Limb (tissue), 2 donors: ENCODE data around the gene DIS3L2.

Experiments used
- DNase-seq, 2 donors: peaks; one replicate each; pipeline ENCODE4 v3.0.0-alpha.2; 2016; ENCODE audit errors: extremely low spot score in 2 of 2

DIS3L2 gene

DNA sequence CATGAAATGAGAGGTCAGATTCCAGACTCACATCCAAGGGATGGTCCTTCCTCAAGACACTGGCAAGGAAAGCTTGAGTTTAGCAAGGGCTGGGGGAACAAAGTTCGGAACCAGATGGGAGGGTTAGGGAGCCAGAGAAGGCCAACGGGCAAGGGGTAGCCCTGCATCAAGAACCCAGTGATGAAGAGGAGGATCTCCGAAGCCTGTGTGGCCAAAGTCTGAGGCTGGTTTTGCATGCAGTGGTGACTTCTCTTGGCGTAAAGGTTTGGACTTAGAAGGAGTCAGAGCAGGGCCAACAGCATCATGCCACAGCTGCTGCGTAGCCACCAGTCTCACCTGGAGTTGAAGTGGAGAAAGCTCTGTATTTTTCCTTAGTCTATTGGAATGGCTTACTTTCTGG lies 293.5 kb downstream of the DIS3L2 start:
- no peak for DNase-seq

DNA sequence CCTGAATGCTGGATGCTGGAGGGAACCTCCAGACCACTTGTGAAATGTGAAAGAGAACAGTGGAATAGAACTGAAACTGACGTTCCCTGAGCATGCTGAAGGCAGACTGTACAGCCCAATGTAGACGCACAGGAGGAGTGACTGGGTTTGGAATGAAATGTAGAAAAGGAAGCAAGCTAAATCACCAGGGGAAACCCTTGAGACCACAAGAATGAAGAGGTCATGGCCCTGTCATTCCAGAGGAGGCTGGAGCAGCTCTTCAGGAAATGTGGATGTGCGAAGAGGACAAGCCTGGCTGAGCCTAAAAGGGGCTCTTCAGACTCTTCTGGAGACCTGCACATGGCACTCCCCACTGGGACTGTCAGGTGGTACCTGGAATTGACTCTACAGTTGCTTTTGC lies 298.6 kb downstream of the DIS3L2 start:
- no peak for DNase-seq

DNA sequence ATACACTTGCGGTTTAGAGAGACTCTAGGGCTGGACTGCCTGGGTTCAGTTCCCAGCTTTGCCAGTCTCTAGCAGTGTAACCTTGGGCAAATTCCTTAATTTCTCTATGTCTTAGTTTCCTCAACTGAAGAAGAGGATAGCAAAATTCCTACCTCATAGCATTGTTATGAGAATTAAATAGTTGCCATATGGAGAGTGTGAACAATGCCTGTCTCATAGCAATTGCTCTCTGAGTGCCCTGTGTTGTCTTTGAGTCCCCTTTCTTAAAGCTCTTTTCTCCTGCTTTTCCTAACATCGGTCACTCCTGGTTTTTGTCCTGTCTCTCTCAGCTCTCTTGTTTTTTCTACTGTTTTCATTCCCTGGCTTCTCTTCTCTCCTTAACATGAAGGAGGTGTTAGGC lies 300.3 kb downstream of the DIS3L2 start:
- DNase-seq = no peak

DNA sequence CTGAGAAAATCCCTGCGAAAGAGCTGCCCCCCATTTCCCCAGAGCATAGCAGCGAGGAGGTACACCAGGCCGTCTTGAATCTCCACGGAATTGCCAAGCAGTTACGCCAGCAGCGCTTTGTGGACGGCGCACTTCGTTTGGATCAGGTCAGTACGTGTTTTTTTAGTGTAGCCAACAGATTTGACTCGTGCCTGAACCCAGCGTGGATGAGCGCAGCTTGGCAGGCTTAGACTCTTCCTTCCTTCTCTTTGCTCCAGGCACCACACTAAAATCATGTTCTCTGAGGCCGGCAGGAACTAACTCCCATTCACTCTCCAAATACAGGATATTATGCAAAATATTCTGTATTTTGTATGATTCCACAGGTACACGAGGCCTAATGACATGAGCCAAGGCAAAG lies 301.8 kb downstream of the DIS3L2 start:
- DNase-seq = no peak

DNA sequence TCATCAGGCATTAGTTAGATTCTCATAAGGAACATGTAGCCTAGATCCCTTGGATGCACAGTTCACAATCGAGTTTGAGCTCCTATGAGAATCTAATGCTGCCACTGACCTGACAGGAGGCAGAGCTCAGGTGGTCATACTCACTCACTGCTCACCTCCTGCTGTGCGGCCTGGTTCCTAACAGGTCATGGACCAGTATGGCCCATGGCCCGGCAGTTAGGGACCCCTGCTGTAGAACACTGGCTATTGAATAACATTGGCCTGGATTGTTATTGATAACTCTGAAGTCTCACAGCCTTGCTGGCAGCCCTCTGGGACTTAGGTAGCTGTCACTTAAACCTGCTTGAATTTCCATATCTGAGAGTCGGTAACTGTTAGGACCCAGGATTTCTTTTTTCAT lies 302.6 kb downstream of the DIS3L2 start:
- DNase-seq = no peak

DNA sequence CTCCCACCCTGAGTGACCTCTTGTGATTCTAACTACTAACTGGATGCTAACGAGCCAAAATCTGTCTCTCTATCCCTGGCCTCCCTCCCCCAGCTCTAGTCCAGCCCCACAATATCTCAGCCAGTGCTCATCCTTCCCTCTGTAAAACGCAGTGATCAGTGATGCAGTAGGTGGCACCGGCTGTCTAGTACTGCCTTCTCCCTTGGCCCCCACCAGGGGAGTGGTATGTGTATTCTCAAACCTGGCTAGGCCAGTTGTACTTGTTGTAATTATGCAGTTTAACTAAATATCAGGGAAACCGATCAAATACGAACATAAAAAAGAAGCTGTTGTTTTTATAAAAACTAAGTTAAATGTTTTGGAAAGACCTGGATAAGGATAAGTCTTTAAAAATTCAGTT lies 303.8 kb downstream of the DIS3L2 start:
- no peak for DNase-seq

DNA sequence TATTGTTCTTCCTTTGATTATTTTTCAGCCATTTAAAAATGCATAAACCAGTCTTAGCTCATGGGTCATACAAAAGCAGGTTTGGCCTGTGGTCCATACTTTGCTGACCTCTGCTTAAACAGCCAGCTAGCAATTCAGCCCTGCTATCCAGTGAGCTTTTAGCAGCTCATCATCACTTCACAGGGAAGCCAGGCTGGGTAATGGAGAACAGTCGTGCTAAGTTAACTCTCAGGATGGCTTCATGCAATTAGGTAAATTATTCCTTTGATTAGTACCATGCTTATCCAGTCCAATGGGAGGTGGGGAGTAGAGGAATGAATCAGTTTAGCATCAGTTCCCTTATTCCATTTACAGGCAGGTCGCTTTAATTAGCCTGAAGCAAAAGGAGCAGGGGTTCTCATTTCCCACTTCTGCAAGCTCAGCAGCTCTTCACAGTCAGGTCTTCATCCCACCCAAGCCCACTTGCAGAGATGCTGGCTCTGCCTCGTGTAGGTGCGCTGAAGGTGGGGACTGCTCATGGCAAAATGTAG lies 307.2 kb downstream of the DIS3L2 start:
- no peak for DNase-seq

DNA sequence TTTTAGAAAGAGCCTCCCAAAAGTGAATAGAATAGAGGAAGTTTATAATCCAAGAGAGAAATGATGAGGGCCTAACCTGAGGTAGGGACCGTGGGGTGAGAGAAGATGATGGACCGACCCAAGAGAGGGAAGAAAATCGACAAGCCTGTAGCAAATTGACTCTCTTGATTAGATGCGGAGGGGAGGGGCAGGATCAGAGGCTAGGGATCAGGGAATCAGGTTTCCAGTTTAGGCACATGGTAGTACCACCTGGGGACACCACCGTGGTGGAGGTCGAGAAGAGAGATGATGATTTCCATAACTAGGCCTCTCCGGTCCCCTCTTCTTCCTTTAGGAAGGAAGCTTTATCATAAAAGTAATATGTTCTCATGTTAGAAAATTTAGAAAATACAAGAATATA lies 308.4 kb downstream of the DIS3L2 start:
- no peak for DNase-seq

DNA sequence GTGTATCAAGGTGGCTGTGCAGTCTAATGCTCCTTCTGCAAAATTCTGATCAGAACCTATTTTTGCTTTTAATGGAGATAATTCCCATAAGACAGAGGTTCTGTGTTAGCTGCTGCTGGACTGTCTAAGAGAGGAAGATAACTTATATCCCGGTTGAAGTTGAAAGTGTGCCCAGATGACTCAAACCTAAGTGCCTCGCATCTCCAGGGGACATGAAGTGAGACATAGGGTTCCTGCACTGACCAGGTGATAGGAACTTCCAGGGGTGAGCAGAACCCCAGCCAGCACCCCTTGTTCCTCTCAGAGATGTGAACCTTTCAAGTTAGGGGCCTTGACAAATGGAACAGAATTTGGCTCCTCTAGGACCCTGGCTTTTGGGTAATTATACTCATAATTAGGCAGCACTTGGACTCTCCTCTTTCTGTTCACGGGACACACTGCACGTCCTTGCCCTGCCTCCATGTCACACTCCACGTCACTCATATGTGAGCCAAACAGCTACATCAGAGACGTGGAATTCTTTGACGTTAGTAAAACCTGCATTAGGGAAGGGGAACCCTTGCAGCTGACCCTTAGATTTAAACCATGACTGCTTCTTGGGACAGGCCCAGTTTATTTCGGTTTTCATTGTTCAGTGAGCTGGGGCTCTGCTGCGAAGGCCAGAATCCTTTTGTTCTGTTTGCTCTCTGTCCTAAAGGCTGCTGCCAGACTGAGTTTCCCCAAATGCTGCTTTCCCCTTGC lies 312.6 kb downstream of the DIS3L2 start:
- no peak for DNase-seq

DNA sequence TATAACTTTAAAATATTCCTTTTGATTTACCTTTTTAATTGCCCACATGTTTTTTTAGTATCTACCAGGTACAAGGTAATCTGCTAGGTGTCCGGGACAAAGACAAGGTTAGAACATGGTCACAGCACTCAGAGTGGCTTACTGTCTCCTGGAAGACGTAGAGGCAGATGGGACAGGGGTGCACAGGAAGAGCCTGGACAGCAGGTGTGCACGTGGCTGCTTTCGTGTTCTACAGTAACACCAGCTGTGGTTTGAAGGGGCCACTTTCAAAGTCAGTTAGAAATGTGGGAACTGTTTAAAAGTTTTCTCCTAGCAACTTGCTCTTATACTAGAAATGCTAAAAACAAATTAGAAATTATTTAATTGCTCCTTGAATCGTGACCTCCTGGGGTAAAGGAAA lies 314.2 kb downstream of the DIS3L2 start:
- no peak for DNase-seq

DNA sequence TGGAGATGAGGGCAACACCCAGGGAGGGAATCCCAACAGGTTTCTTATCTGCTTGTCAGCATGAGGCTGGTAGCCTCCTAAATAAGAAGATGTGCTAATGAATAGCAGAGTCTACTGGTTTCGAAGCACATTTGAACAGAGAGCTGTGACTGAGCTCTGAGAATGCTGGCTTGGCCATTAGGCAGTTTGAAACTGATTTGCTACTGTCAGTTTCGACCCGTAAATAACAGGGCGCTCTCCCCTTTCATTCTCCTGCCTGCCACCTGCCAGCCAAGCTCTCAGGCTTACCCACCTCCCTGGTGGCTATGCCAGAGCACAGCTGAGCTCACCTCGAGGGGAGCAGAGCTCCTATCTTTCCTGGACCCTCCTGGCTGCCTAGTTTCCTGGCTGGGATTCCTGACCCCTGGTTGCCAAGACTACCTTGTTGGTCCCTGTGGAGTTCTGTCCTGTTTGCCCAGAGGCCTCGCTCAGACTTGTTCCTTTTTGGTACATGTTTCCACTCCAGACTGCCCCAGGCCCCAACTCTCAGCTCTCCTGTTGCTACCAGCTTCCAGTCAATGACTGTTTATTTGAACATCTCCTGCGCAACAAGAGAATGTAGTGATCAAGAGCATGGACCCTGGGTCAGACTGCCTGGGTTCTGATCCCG lies 314.7 kb downstream of the DIS3L2 start:
- no peak for DNase-seq

DNA sequence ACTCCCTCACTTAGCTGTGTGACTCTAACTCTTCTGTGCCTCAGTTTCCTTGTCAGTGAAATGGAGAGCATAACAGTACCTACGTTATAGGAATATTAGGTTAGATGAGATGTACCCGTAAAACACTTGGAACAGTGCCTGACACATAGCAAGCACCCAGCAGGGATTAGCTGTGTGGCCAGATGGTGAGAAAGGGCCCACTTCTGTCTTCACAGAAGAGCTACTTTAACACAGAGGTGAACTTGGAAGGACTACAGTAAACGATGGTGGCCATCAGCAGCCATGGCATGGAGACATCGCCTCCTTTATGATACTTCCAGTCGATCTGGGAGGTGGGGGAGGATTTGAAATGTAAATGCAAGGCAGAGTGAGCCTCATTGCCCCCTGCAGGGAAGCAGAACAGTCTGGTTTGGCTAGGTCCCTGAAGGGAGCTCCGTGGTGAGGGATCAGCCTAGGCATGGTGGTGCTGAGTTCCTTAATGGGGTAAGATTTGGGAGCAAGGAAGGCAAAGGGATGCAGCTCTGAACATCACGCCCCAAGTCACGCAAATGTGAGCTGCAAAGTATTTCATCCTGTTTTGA lies 315.3 kb downstream of the DIS3L2 start:
- no peak for DNase-seq

DNA sequence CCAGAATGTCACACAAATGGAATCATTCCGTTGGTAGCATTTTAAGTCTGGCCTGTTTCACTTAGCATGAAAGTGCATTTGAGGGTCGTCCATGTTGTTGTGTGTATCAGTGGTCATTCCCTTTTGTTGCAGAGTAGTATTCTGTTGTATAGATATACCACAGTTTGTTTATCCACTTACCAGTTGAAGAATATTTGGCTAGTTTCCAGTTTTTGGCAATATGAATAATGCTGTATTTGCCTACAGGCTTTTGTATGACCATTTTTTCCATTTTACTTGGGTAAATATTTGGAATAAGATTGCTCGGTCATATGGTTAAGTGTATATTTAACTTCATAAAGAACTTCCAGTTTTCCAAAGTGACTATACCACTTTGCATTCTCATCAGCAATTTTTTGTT lies 317.0 kb downstream of the DIS3L2 start:
- DNase-seq = no peak

DNA sequence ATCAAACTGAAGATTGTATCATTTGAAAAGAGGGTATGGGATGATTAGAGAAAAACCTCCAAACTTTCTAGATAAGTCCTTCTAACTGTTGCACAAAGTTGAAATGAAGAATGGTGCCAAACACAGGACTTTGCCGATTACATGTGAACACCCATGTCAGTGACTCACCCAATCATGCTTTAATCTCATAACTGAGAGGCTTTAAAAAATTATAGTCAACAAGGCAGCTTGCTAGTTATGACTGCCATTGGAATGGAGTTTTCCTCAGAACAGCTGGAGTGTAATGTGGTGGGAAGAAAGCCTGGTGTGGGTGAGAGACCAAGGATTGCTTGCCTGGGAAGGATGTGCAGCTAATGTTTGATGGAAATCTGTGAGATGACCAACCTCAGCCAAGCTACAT lies 318.8 kb downstream of the DIS3L2 start:
- no peak for DNase-seq

DNA sequence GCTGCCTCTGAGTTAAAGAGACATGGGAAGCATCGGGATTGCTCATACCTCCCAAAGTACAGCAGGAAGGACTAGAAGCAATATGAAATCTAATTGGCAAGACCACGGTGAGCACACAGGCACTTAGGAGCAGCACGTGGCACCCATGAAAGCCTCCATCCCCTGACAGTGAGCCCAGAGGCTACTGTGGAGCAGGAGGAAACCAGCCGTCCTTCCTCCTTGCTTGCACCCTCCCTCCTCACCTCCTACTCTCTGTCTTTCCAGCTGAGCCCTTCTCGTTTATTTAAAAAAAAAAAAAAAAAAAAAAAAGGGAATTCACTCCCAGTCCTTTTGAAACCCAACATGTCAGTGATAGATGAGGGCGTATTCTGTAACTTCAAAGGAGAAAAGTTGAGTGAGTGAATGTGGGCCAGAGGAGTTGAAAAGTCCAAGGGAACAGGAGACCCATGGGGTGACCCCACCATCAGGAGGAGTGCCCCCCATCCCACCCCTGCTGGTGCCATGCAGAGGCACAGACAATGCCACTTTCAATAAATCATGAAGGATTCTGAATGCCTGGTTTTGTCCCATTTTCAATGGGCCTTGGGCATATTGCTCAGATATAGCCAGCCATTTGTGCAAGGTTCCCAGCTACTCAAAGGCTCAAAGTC lies 320.5 kb downstream of the DIS3L2 start:
- DNase-seq = no peak

DNA sequence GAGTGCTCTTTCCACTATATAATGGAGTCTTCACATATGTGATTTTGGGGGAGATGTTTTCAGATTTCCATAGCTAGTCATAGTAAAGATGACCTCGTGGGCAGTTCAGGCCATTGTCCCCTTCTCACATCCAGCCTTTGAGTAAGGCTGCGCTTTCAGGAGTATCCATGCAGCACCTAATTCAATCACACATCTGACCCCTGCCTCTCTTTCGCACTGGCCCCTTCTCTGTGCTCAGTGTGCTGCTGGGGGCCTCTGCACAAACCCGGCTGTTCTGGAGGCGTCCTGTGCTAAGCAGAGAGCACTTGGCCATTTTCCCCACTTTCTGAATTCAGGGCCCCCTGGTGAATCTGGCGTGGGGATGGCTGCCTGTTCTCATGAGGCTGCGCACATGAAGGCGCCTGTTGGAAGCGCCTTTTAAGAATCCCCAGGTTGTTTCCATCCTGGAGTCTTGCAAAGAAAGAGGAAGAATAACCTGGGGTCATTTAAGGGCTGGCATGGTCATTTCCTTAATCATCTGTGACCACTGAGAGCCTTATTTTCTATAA lies 321.1 kb downstream of the DIS3L2 start:
- DNase-seq = no peak

DNA sequence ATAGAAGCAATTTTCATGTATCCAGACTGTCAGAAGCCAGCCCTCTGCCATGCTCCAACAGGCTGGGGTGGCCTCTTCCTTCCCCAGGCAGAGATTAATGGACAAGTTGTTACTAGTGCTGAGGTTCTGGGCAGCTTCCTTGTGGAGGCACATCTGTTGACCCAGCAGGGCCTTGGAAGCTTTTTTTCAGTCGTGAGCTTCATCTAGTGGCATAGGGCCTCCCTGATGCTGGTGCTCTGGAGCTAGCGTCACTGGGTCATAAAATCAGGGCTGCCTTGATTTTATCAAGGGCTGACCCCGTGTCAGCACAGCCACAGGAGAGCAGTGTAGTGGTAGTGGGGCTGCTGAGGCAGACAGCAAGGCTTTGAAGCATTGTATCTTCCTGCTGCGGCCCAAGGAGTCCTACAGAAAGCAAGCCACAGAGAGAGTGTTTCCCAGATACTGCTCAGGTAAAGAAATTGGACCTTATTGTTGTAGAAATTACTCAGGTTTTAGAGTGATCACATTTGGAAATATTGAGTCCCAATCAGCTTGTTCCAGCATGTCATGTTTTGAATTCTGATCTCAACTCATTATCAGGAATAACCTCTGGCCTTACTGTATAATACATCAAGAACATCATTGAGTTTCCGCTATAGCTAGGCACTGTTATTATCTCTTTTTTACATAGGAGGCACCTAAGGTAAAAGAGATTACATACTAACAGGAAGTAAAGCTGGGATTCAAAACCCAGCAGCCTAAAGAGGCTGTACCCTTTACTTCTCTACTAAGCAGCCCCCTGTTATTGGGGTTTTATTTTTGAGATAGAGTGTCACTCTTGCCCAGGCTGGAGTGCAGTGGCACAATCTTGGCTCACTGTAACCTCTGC lies 324.7 kb downstream of the DIS3L2 start:
- no peak for DNase-seq

DNA sequence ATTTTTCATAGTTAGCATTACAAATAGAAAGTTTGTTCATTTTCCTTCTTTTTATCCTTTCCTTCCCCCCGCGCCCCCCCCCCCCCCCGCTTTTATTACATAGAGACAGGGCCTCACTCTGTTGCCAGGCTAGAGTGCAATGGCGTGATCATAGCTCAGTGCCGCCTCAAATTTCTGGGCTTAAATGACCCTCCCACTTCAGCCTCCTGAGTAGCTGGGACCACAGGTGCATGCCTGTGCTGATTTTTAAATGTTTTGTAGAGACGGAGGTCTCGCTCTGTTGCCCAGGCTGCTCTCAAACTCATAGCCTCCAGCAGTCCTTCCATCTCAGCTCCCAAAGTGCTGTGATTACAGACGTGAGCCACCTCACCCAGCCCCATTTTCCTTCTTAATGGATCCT lies 325.8 kb downstream of the DIS3L2 start:
- DNase-seq = no peak

DNA sequence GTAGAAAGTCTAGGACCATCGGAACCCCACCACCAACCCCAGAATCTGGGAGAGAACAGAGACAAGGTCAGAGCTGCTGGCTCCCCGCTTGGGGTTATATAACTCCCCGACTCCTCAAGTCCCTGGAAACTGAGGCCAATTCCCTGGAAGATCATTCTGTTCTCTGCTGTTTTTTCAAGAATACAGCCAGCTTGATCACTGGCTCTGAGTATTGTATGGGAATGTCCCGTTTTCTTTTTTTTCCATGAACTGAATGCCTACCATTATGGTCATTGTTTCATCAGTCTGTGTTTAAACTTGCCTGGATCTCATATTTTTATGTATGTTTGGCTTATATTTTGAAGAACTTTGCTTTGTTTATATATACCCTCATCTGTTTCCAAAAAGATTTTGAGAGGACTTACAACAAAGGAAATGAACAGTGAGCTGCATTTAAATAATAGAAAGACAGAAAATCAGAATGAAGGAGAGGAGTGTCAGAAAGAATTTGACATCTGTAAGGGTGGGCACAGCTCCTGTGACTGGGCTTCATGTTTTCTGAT lies 327.0 kb downstream of the DIS3L2 start:
- DNase-seq = no peak

DNA sequence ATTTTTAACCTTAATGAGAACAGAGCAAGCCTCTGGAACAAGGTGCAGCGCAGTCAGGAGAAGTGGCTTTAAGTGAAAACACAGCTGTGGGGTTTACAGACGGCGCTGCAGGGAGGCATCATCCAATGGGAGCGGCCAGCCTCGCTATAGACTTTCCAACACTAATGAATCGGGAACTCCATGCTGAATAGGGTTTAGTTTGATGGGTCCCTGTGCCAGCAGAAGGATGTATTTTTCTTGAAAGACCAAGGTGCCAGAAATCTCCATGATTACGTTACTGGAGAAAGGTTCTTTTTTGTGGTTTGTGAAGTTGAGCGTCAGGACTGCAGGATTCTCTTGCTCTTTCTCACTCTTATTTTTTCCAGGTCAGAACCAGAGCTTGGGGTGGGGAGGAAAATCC lies 329.2 kb downstream of the DIS3L2 start:
- DNase-seq = no peak

DNA sequence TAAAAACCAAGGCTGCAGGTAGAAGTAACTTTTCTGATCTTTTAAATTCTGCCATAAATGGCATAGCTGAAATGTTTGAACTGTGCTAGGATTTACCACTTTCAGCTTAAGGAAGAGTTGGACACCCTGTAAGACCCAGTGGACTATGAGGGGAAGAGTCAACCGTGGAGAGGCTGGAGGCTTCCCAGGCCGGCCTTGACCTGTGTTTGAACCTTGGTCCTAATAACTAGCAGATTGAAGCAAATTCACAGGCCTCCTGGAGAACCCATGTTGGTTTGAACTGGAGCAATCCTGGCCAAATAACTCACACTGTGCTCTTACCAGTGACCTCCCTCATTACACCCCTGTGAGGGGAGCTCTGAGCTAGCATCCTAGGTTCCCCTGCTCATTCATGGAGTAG lies 329.8 kb downstream of the DIS3L2 start:
- DNase-seq = no peak
